SU-DHL-6 (cell line): ENCODE measurements around the gene SLCO3A1.

ENCODE experiments used
- CTCF ChIP-seq: fragments of 200-600 bp; sonication (generic); IDR thresholded peaks from one replicate; pipeline ENCODE4 v1.5.1; 2017; ENCODE audit warnings: antibody characterized with exemption, mild to moderate bottlenecking, low read length, moderate library complexity; ENCODE audit not compliant: insufficient read depth, poor library complexity, severe bottlenecking
- EZH2phosphoT487 ChIP-seq: fragments of 200-600 bp; sonication (generic), shearing (Covaris generic); conservative IDR thresholded peaks from 2 replicates; pipeline ENCODE4 v1.6.1; 2018; ENCODE audit warnings: mild to moderate bottlenecking, antibody characterized with exemption, low read length, moderate library complexity, mixed read lengths

GRCh38 chr15:92128788-92129187, 275.3 kb downstream of the SLCO3A1 start:
- no peak for TF ChIP-seq CTCF
- no peak for TF ChIP-seq EZH2phosphoT487
